Measurements from ENCODE around the gene PLCB4. TPM values are rescaled to one million over a fixed set of nuclear protein-coding genes. Genes with fewer than 3 reads are reported as not detected.

The PLCB4 gene
- total RNA-seq, 6 experiments from 2014 or later = 71.8 to 95.7 (median 79.1) TPM

- no peak overlapping the region for H3K4me3 Mint-ChIP-seq
- peaks cover 17% of the 10 kb centered on the region for H3K36me3 Mint-ChIP-seq (ENCODE audit: low read depth)
- H3K9me3 Mint-ChIP-seq = no peaks in the 10 kb centered on the region
- no peak for DNase-seq
- no peak for TF ChIP-seq CTCF (IDR thresholded peaks at IDR 0.05)
- H3K4me1 Mint-ChIP-seq (ENCODE audit: low read depth) = peaks cover 32% of the 10 kb centered on the region
- no peak overlapping the region; the same call in 1 of the 2 replicates for H3K27ac Mint-ChIP-seq
- H3K27me3 Mint-ChIP-seq (ENCODE audit: insufficient read depth) = no peaks in the 10 kb centered on the region; the same call in none of the 2 replicates
Measured at GRCh38 chr20:9360431-9360830, 291.5 kb downstream of the PLCB4 start.

- Mint-ChIP-seq H3K27ac (no peak overlapping the region), H3K4me1 (ENCODE audit: low read depth) (peaks cover 35% of the 10 kb centered on the region), H3K9me3 (no peaks in the 10 kb centered on the region), H3K36me3 (ENCODE audit: low read depth) (peaks cover 34% of the 10 kb centered on the region), H3K4me3 (no peak overlapping the region), H3K27me3 (ENCODE audit: insufficient read depth) (peaks cover 3% of the 10 kb centered on the region)
- DNase-seq = no peak
- TF ChIP-seq CTCF (IDR thresholded peaks at IDR 0.05) = no peak
Measured at GRCh38 chr20:9363673-9364072, 294.8 kb downstream of the PLCB4 start.

- Mint-ChIP-seq H3K27me3 (ENCODE audit: insufficient read depth) (peaks cover 5% of the 10 kb centered on the region), H3K4me3 (no peak overlapping the region), H3K4me1 (ENCODE audit: low read depth) (peaks cover 15% of the 10 kb centered on the region), H3K27ac (no peak overlapping the region), H3K9me3 (no peaks in the 10 kb centered on the region), H3K36me3 (ENCODE audit: low read depth) (peaks cover 44% of the 10 kb centered on the region)
- no peak for DNase-seq
- TF ChIP-seq CTCF (IDR thresholded peaks at IDR 0.05) = no peak
Measured at GRCh38 chr20:9367328-9367727, 298.4 kb downstream of the PLCB4 start.

GRCh38 chr20:9367746-9368145, 298.9 kb downstream of the PLCB4 start:
- TF ChIP-seq CTCF (IDR thresholded peaks at IDR 0.05) = no peak
- H3K9me3 Mint-ChIP-seq = no peaks in the 10 kb centered on the region
- no peak overlapping the region for H3K4me3 Mint-ChIP-seq
- H3K36me3 Mint-ChIP-seq (ENCODE audit: low read depth) = peaks cover 45% of the 10 kb centered on the region
- H3K4me1 Mint-ChIP-seq (ENCODE audit: low read depth) = peaks cover 15% of the 10 kb centered on the region
- H3K27ac Mint-ChIP-seq = no peak overlapping the region
- peaks cover 5% of the 10 kb centered on the region for H3K27me3 Mint-ChIP-seq (ENCODE audit: insufficient read depth)
- DNase-seq = no peak

- Mint-ChIP-seq H3K36me3 (ENCODE audit: low read depth) (peaks cover 46% of the 10 kb centered on the region), H3K4me1 (ENCODE audit: low read depth) (peaks cover 13% of the 10 kb centered on the region), H3K27ac (0 out of 2 replicates have a peak overlapping the region, but pooled peaks have one; percentile 0), H3K4me3 (no peak overlapping the region), H3K27me3 (ENCODE audit: insufficient read depth) (peaks cover 5% of the 10 kb centered on the region), H3K9me3 (no peaks in the 10 kb centered on the region)
- TF ChIP-seq CTCF (IDR thresholded peaks at IDR 0.05) = no peak
- no peak for DNase-seq
Measured at GRCh38 chr20:9368893-9369292, 300.0 kb downstream of the PLCB4 start.

GRCh38 chr20:9369557-9369956, 300.7 kb downstream of the PLCB4 start:
- no peak for DNase-seq
- no peak for TF ChIP-seq CTCF (IDR thresholded peaks at IDR 0.05)
- Mint-ChIP-seq H3K4me1 (ENCODE audit: low read depth) (peaks cover 15% of the 10 kb centered on the region), H3K4me3 (no peak overlapping the region), H3K36me3 (ENCODE audit: low read depth) (peaks cover 45% of the 10 kb centered on the region), H3K27ac (no peak overlapping the region), H3K9me3 (no peaks in the 10 kb centered on the region), H3K27me3 (ENCODE audit: insufficient read depth) (peaks cover 5% of the 10 kb centered on the region)

All from HFFc6 (cell line).